Motor neuron (in vitro differentiated cells): ENCODE results near the gene DLGAP1. TPM values are rescaled to one million over a fixed set of nuclear protein-coding genes. Genes with fewer than 3 reads are reported as not detected.

ENCODE experiments used
- ATAC-seq, 8 experiments: fragments of 200-7000 bp; cut with Tn5 transposase; replicated peaks in 6 of 8; 2 replicates each; pipeline ENCODE4 v1.8.0; 2021; ENCODE audit warnings: mild to moderate bottlenecking in 8 of 8, moderate library complexity in 8 of 8
- H3K27ac ChIP-seq, 2 donors: fragments of 250-450 bp; sonication (Bioruptor Pico); 2 replicates each; pipeline ENCODE4 v1.9.0; 2021; ENCODE audit warnings: antibody characterized with exemption in 2 of 2, mild to moderate bottlenecking in 2 of 2, moderate library complexity in 1 of 2
- H3K4me1 ChIP-seq, 2 donors: fragments of 250-450 bp; sonication (Bioruptor Pico); replicated peaks in 1 of 2; 2 replicates each; pipeline ENCODE4 v1.6.1; 2021; ENCODE audit warnings: antibody characterized with exemption in 2 of 2, mild to moderate bottlenecking in 2 of 2, moderate library complexity in 1 of 2
- H3K4me3 ChIP-seq, 5 donors: fragments of 250-450 bp; sonication (Bioruptor Pico); 2 replicates each; pipeline ENCODE4 v1.9.0; 2021; ENCODE audit warnings: antibody characterized with exemption in 5 of 5, mild to moderate bottlenecking in 5 of 5, moderate library complexity in 4 of 5
- WGBS, 10 experiments: fragments of 450-650 bp; shearing (Covaris generic); methylation state at CpG; one replicate each; pipeline ENCODE4 v1.0.0; 2022; 5-methylcytosine and 5-hydroxymethylcytosine counted together
- in situ Hi-C, 9 experiments: fragments of 400-800 bp; cut with MboI; loops; one replicate each; pipeline ENCODE4 v1.15.0; 2021; ENCODE audit warnings: low sequenced_read_pairs in 9 of 9, low pct_unique_long_range_greater_than_20kb in 2 of 9; ENCODE audit not compliant: unreplicated experiment in 9 of 9
- total RNA-seq, 8 experiments: library from RNA; unstranded; fragments of 300-600 nt; gene quantifications; 2 replicates each; pipeline versions ENCODE4 v1.2.3 to v1.2.4, GENCODE V29; 2022

The DLGAP1 gene
- total RNA-seq, 8 experiments from 2014 or later: 0.36 to 38.2 (median 16.6) TPM

DNA sequence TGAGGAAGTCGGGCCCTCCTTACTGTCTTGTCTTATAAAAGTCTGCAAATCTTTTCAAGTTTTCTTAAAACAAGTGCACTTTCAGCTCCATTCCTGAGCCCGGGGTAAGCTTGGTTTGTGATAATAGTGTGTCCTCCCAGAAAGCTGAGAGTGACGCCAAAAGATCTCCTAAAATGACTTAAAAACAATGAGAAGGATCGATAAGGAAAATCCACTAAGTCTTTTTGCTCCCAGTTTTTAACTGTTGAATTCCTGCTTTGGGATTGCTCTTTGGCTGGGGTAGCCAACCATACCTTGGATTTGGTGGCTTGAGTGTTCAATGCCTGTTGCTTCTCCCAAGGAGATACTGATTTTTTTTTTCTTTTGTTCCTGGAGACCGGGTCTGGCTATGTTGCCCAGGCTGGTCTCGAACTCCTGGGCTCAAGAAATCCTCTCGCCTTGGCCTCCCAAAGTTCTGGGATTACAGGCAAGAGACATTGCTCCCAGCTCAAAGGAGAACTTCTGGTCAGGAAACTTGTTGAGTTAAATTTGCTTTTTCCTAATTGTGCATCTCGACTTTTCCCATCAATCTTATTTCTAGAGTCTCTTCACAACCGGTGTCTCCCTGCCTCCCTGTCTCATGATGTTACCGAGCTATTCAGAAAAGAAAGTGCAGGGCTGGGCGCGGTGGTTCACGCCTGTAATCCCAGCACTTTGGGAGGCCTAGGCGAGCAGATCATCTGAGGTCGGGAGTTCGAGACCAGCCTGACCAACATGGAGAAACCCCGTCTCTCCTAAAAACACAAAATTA, 1002.2 kb downstream of the DLGAP1 start:
- 5 to 40% (median 20%) methylated on average over 1 to 15 of the region's 17 CpGs for WGBS, 10 experiments
- peaks cover 7 to 15% of the 10 kb centered on the region in 2 donors for H3K4me1 ChIP-seq
- in situ Hi-C loops: loop anchor here in 3 of 9 experiments (25.0 kb wide), 1 partner anchor 134 kb away; no protein-coding TSS in a partner anchor
- no peak for ATAC-seq
- peak overlapping the region in 1 of 2 donors; percentile 91 for H3K27ac ChIP-seq
- peak overlapping the region; percentile 60 to 79 (median 70) for H3K4me3 ChIP-seq

DNA sequence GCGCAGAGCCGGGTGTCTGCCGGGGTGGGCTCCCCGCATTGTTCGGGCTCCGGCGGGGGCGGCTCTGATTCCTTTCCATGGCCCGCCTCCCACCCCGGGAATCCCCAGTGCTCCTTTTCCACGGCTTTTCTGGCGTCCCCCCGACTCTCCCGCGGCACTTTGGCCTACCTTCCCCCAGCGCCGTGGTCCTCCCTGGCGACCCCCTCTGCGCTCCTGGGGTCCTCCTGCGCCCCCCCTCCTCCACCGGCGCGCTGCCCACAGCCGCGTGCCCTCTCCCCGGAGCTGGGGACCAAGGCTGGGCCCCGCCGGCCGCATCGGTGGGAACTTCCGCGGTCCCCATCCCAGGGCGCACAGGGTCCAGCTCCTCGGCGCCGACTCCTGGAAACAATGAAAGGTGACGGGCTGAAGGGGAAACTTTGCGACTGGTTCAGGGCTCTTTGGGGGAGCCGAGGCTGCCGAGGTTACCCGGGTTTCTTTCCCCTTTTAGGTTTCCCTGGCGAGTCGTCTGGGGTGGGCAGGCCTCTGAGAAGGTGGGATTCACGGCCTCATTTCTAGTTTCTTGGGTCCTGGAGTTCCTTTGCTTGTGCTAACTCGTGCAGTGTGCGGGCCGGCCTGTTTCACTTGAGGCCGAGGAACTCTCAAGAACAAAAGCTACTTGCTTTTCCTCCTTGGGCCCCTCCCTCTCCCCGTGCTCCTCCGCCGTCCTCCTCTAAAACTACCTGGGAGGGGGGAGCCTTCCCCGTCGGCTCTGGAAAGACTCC, 1002.9 kb downstream of the DLGAP1 start:
- no peak for ATAC-seq
- Histone ChIP-seq H3K4me1 (peaks cover 7 to 17% of the 10 kb centered on the region in 2 donors), H3K4me3 (peak overlapping the region; percentile 60 to 79 (median 70)), H3K27ac (peak overlapping the region; percentile 50 to 91)
- in situ Hi-C loops: loop anchor here in 3 of 9 experiments (25.0 kb wide), 1 partner anchor 135 kb away; no protein-coding TSS in a partner anchor
- WGBS, 10 experiments: 0 to 17% (median 0%) methylated on average over 2 to 10 of the region's 53 CpGs; no CpG with 5 or more reads in 2 of the 10 experiments

DNA sequence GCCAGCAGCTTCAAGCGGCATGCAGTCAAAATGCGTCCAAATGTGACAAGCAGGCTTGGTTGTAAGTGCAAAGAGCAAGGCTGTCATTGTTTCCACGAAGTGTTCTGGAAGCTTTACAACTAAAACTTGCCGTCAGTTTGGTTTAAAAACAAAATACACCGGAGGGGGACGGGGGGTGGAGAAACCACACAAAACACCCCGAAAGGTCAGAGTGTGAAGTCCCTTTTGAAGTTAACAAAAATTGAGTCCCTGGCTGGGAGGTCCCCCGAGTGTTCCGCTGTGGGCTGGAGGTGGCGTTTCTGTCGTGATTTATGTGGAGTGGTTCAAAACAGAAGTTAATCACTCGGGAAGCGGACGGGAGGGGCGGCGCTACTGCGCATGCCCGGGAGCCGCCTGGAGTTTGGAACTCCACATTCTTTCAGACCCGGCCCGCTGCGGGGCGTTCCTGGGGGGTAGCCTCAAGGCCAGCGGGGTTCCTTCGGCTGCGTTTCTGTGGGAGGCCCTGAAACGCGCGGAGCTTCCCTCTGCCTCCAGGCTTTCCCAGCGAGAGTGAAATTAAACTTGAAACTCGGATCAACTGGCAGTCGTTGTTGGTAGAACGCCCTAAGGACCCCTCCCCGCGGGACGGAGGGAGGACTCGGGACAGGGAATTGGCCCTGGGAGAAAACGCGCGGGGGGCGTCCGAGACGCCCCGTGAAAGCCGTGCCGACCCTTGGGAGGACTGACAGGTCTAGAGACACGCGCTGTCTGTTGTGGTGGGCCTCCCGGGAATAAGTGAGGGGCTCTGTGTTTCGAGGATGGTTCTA, 1003.7 kb downstream of the DLGAP1 start:
- WGBS, 10 experiments: 0 to 1% (median 0%) methylated on average over 1 to 14 of the region's 50 CpGs; no CpG with 5 or more reads in 3 of the 10 experiments
- ATAC-seq: peak in 6 of 8 experiments; percentile 0 to 2 (median 0)
- peaks cover 13 to 21% of the 10 kb centered on the region in 2 donors for H3K4me1 ChIP-seq
- H3K4me3 ChIP-seq: peak overlapping the region; percentile 60 to 79 (median 70)
- peak overlapping the region; percentile 75 to 91 for H3K27ac ChIP-seq
- in situ Hi-C loops: loop anchor here in 3 of 9 experiments (25.0 kb wide), 1 partner anchor 136 kb away; no protein-coding TSS in a partner anchor

DNA sequence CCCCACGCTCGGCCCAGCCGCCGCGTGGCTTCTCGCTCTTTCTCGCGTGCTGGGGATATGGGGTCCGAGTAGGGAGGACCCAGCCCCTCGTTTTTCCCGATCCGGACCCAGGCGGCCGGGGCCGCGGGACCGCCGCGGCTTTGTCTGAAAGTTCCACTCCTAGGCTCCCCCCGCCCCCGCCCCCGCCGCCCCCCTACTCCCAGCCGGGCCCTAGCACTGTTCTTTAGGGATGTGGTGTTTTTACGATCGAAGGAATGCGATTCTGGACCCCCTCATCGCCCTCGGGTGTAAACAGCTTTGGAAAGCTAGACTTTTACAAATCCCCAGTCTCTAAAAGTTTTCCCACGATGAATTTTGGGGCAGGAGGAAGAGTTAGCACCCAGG, 1004.3 kb downstream of the DLGAP1 start:
- no peak for ATAC-seq
- 0% methylated on average over 1 to 3 of the region's 30 CpGs; no CpG with 5 or more reads in 4 of the 10 experiments for WGBS, 10 experiments
- in situ Hi-C loops: loop anchor here in 3 of 9 experiments (25.0 kb wide), 1 partner anchor 137 kb away; no protein-coding TSS in a partner anchor
- H3K4me1 ChIP-seq: peaks cover 9 to 18% of the 10 kb centered on the region in 2 donors
- peak overlapping the region; percentile 60 to 79 (median 70) for H3K4me3 ChIP-seq
- H3K27ac ChIP-seq: peak overlapping the region; percentile 75 to 91

DNA sequence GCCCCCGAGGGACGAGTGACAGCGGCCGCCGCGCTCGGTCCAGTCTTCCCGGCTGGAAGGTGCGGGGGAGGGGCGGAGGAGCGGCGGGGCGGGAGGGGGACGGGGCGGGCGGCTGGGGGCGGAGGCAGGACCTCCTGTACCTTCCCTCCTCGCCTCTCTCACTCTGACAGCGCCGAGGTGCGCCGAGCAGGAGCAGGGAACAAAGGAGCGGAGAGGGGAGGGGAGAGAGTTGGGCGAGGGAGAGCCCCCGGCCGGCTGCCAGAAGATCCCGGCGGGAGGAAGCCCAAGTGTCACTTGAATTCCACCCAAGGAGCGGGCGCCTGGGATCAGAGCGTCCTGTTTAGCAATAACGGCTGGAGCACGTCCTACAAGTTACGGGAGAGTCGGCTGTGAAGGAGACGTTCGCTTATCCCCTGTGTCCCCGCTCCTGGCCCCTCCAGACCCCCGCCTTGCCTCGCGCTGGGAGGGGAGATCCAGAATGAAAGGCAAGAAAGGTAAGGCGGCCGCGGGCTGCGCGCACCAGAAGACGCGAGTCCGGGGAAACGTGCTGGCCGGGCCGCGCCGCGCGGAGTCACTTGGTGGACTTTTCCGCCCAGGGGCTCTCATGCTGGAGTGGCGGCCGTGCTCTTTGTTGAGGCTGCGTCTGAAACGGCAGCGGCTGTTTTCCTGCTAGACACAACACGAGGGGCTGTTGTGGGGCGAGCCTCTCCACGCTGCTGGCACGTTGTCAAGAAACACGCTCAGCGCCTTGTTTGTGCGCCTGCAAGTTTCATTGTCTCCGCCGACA, 1004.9 kb downstream of the DLGAP1 start, which contains the start of gene TGIF1:
TGIF1 (plus strand) TSS at position 161 of the 787 bp plus-strand sequence; CDS start at position 479, 318 bp downstream.
- ATAC-seq: peak; percentile 4 to 37 (median 20)
- in situ Hi-C loops: loop anchor here in 3 of 9 experiments (25.0 kb wide), 1 partner anchor 137 kb away; no protein-coding TSS in a partner anchor
- Histone ChIP-seq H3K27ac (peak within 1 kb of the TSS; percentile 75 to 91), H3K4me1 (peaks cover 8 to 12% of the 10 kb centered on the region in 2 donors), H3K4me3 (peak within 1 kb of the TSS; percentile 60 to 79 (median 70))
- WGBS, 10 experiments: 0% methylated on average over 2 to 7 of the region's 71 CpGs; no CpG with 5 or more reads in 8 of the 10 experiments

DNA sequence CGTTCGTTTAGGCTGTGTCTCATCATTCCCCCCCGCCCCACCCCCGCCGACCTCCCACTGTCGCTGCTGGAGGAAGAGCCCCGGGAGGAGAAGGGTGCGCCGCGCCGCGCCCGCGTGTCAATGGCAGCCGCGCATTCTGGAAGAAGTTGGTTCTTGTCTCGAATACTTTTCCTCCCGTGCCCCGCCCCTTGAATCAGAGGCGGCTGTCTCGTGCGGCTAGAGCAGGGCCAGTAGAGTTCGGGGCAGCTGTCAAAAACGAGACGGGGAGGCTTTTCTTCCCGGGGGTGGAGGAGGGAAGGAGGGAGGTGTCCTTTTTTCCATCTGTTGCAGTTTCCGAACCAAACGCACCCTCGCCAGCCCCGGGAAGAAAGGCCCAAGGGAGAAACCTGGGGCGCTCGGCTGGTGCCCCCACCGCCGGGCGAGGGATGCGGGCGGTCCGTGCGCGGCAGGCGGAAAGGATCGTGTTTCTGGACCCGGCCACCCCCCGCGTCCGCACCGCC, 1005.5 kb downstream of the DLGAP1 start:
- Histone ChIP-seq H3K4me1 (peaks cover 8% of the 10 kb centered on the region in 2 donors), H3K4me3 (peak overlapping the region; percentile 60 to 79 (median 70)), H3K27ac (peak overlapping the region; percentile 75 to 91)
- peak in 7 of 8 experiments; percentile 0 to 20 (median 5) for ATAC-seq
- in situ Hi-C loops: loop anchor here in 4 of 9 experiments (10.0 to 25.0 kb wide), 3 partner anchors 138 to 165 kb away; no protein-coding TSS in a partner anchor
- WGBS, 10 experiments: 0% methylated on average over 3 to 5 of the region's 47 CpGs; no CpG with 5 or more reads in 8 of the 10 experiments

DNA sequence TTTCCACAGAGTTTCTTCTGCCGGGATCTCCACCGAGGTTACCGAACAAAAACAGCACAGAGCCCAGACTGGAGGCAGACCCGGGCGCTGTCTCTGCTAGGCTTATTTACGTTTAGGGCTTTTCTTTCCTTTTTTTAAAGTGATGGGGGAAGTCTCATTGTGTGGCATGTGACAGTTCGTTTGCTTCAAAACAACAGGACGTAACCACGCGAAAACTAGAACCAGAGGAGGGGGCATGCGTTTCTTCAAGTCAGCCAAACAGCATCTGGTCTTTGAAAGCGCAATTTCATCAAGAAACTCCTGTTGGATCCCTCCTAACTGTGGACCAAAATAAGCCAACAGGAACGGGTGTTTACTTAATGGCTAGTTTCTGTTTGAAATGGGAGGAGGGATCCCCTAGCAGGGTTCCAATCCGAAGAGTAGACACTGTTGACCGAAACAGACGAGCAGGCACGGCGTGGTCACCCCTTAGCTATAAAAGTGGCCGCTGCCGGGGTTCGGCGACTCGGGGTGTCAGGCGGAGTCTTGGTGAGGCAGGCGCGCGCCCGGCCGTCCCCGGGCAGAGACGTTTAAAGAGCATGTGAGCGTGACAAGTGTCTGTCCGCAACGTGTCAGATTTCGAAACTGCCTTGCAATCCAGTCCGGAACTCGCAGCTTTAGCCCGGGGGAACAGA, 1006.1 kb downstream of the DLGAP1 start:
- peaks cover 8% of the 10 kb centered on the region in 2 donors for H3K4me1 ChIP-seq
- peak overlapping the region; percentile 60 to 79 (median 70) for H3K4me3 ChIP-seq
- peak in 7 of 8 experiments; percentile 1 to 15 (median 8) for ATAC-seq
- WGBS, 10 experiments: 0 to 1% (median 0%) methylated on average over 4 to 18 of the region's 38 CpGs; no CpG with 5 or more reads in 1 of the 10 experiments
- in situ Hi-C loops: loop anchor here in 3 of 9 experiments (10.0 to 25.0 kb wide), 2 partner anchors 162 to 164 kb away; no protein-coding TSS in a partner anchor
- H3K27ac ChIP-seq: peak overlapping the region; percentile 75 to 91

DNA sequence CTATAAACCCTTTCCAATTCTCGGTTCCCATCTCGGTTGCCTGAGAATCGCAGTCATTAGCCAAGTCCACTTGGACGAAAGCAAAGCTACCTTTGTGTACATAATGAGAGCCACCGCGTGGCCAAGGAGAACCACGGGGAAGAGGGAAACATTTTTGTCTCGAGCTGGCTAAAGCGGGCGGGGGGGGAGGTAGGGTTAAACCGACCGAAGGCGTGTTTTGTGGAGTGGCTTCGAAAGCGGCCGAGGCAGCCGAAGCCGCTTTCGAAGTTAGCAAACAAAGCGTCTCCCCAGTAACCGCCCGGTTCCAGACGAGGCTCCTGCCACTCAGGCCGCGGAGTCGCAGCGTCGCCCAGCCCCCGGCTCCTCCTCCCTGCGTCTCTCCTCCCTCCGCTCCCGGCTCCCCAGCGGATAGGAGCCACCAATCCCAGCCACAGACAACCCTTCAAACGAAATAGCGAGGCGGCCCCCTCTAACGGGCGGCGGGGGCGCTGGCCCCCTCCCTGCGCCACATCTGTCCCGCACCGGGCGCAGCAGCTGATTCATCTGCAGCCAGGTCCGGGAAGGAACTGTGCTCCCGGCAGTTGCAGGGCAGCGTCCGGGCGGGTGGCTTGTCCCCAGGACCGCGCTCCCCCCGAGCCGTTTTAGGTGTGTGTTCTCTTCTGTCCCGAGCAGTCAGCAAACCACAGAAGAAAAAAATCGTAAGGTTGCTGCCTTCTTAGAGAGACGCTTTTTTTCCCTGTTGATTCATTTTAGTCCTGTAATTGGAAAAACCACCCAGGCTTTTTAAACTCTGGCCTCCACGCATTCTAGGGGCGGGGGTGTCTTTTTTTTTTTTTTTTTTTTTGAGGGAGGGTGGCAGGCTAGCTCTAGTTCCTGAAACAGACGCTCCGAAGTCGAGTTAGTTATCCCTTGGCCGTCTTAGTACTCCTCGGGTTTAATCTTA, 1006.9 kb downstream of the DLGAP1 start:
- Histone ChIP-seq H3K4me1 (peaks cover 8% of the 10 kb centered on the region in 2 donors), H3K4me3 (peak overlapping the region; percentile 60 to 79 (median 70)), H3K27ac (peak overlapping the region; percentile 78 to 91)
- in situ Hi-C loops: loop anchor here in 3 of 9 experiments (10.0 to 25.0 kb wide), 2 partner anchors 161 to 163 kb away; no protein-coding TSS in a partner anchor
- peak; percentile 57 to 88 (median 85) for ATAC-seq
- 0 to 3% (median 0%) methylated on average over 1 to 24 of the region's 63 CpGs; no CpG with 5 or more reads in 1 of the 10 experiments for WGBS, 10 experiments

DNA sequence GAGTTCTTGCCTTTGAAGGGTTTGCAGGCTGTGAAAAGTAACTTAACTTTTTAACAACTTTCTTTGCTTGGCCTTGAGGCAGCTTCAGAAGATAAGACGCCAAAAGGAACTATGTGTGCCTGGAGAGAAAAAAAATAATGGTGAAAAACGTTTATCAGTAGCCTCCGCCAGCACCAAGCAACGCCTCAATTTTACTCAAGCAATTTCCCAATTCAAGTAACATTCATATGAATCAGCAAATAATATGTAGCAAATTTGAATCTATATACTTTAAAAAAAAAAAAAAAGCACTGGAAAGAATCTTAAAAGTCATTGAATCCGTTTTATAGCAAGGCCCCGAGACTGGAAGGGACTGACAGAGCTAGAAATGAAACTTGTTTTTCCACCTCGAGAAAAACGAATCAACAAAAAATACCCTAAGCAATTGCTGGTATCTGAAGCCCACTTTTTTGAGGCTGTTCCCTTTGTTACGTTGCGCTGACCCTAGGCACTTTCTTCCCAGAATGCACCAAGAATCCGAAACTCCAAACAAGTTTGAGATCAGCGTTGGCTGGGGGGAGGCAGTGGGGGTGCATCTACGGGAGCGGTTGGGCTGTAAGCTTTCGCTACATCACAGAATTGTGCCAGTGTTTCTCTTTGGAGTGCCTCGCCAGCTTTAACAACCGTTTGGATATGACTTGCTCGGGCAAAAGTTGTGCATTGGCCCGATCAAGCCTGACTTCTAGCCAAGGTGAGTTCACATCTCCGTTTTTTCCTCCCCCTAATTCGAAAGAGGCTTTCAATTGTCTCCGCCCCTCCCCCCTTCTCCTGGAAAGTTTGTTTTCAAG, 1007.8 kb downstream of the DLGAP1 start:
- Histone ChIP-seq H3K4me1 (peaks cover 8% of the 10 kb centered on the region in 2 donors), H3K4me3 (peak overlapping the region; percentile 60 to 79 (median 70)), H3K27ac (peak overlapping the region; percentile 78 to 84)
- in situ Hi-C loops: loop anchor here in 3 of 9 experiments (10.0 to 25.0 kb wide), 2 partner anchors 160 to 162 kb away; no protein-coding TSS in a partner anchor
- WGBS, 10 experiments: 2 to 28% (median 8%) methylated on average over 5 to 17 of the region's 22 CpGs
- ATAC-seq: no peak
